NCI-H1105 (cell line): ENCODE results near the gene IGFL2.

Experiments used
- DNase-seq: peaks from one replicate; lab custom pipeline; 2025; lab: John Stamatoyannopoulos, UW

IGFL2 gene

GRCh38 chr19:46209051-46209450 is 61.0 kb downstream of the IGFL2 start:
- DNase-seq, result no peak

- no peak for DNase-seq
Measured at GRCh38 chr19:46209472-46209871, 61.4 kb downstream of the IGFL2 start.

GRCh38 chr19:46210669-46211068 is 62.6 kb downstream of the IGFL2 start:
- no peak for DNase-seq
